IMR-90 (cell line): ENCODE measurements around the gene EIF4H. TPM values are rescaled to one million over a fixed set of nuclear protein-coding genes. Genes with fewer than 3 reads are reported as not detected.

Experiments
- ATAC-seq: fragments of 200-7000 bp; cut with Tn5 transposase; 2 replicates; pipeline ENCODE4 v1.9.1; 2020; ENCODE audit warnings: low read depth, mild to moderate bottlenecking, moderate library complexity
- BruUV-seq: library from RNA; stranded (reverse); fragments of 400-500 nt; replicated peaks from 2 replicates; lab custom pipeline; 2021; lab: Mats Ljungman, UMichigan
- CTCF ChIA-PET: fragments of 300-600 bp; formaldehyde crosslinking; extraction: SDS; loops from one replicate; lab custom pipeline; 2021; ENCODE audit warnings: antibody characterized with exemption; lab: Yijun Ruan, JAX
- POLR2A ChIA-PET: fragments of 300-600 bp; sonication (Branson Sonifier 250); formaldehyde crosslinking; loops from one replicate; lab custom pipeline; 2022; ENCODE audit warnings: antibody characterized with exemption; ENCODE audit not compliant: unreplicated experiment; lab: Charles Lee
- DNase-seq: peaks from one replicate; pipeline ENCODE4 v3.0.0; 2013
- H2AFZ ChIP-seq: replicated peaks from 2 replicates; pipeline ENCODE3; 2013; ENCODE audit warnings: low read length, mild to moderate bottlenecking; ENCODE audit not compliant: poor library complexity
- H2AK5ac ChIP-seq: 2 replicates; pipeline ENCODE4 v1.6.1; 2013; ENCODE audit warnings: low read depth, low read length, inconsistent platforms
- H2AK9ac ChIP-seq: replicated peaks from 2 replicates; pipeline ENCODE3; 2013; ENCODE audit warnings: mild to moderate bottlenecking, low read depth, low read length, moderate library complexity; ENCODE audit not compliant: poor library complexity
- H2BK120ac ChIP-seq: 2 replicates; pipeline ENCODE4 v1.6.1; 2013; ENCODE audit warnings: low read depth, low read length, inconsistent platforms
- H2BK15ac ChIP-seq: 3 replicates; pipeline ENCODE4 v1.6.1; 2013; ENCODE audit warnings: low read depth, low read length, inconsistent platforms
- H2BK20ac ChIP-seq: 2 replicates; pipeline ENCODE4 v1.6.1; 2013; ENCODE audit warnings: low read depth, mild to moderate bottlenecking, inconsistent platforms, low read length, moderate library complexity
- H2BK5ac ChIP-seq: 2 replicates; pipeline ENCODE4 v1.6.1; 2013; ENCODE audit warnings: mild to moderate bottlenecking, low read depth, low read length, inconsistent platforms; ENCODE audit not compliant: poor library complexity, severe bottlenecking
- H3K14ac ChIP-seq: replicated peaks from 2 replicates; pipeline ENCODE4 v1.6.1; 2013; ENCODE audit warnings: low read depth, low read length, inconsistent platforms
- H3K18ac ChIP-seq: 2 replicates; pipeline ENCODE4 v1.6.1; 2013; ENCODE audit warnings: low read depth, low read length, control low read depth
- H3K23ac ChIP-seq: 2 replicates; pipeline ENCODE4 v1.6.1; 2013; ENCODE audit warnings: low read depth, low read length, inconsistent platforms
- H3K27ac ChIP-seq: 2 replicates; pipeline ENCODE4 v1.5.1; 2013; ENCODE audit warnings: mild to moderate bottlenecking, control low read depth, low read length; ENCODE audit not compliant: insufficient read depth
- H3K27me3 ChIP-seq: 2 replicates; pipeline ENCODE4 v1.6.1; 2013; ENCODE audit warnings: low read length; ENCODE audit not compliant: control insufficient read depth, insufficient read depth
- H3K36me3 ChIP-seq: 2 replicates; pipeline ENCODE4 v1.6.1; 2013; ENCODE audit warnings: low read length, mixed read lengths; ENCODE audit not compliant: control insufficient read depth, insufficient read depth
- H3K4ac ChIP-seq: 2 replicates; pipeline ENCODE4 v1.6.1; 2013; ENCODE audit warnings: low read depth, low read length, inconsistent platforms
- H3K4me1 ChIP-seq: 2 replicates; pipeline ENCODE4 v1.6.1; 2013; ENCODE audit warnings: low read length, mixed read lengths; ENCODE audit not compliant: control insufficient read depth, insufficient read depth
- H3K4me2 ChIP-seq: 2 replicates; pipeline ENCODE4 v1.6.1; 2013; ENCODE audit warnings: low read depth, mild to moderate bottlenecking, control low read depth, low read length, moderate library complexity
- H3K4me3 ChIP-seq: 2 replicates; pipeline ENCODE4 v1.5.1; 2013; ENCODE audit warnings: low read depth, mild to moderate bottlenecking, control low read depth, low read length, moderate library complexity; ENCODE audit not compliant: insufficient read depth
- H3K56ac ChIP-seq: 2 replicates; pipeline ENCODE4 v1.6.1; 2013; ENCODE audit warnings: low read length, inconsistent platforms; ENCODE audit not compliant: insufficient read depth; ENCODE audit errors: extremely low read depth
- H3K79me1 ChIP-seq, 2 experiments: 2 replicates each; pipeline ENCODE4 v1.6.1; 2013; ENCODE audit warnings: low read length in 2 of 2, inconsistent platforms in 1 of 2, low read depth in 1 of 2
- H3K9ac ChIP-seq: 2 replicates; pipeline ENCODE4 v1.6.1; 2013; ENCODE audit warnings: low read depth, low read length, control low read depth
- H3K9me1 ChIP-seq: 2 replicates; pipeline ENCODE4 v1.6.1; 2013; ENCODE audit warnings: low read length, inconsistent platforms; ENCODE audit not compliant: insufficient read depth
- H3K9me3 ChIP-seq: 2 replicates; pipeline ENCODE4 v1.6.1; 2013; ENCODE audit warnings: low read length; ENCODE audit not compliant: control insufficient read depth, insufficient read depth
- H4K20me1 ChIP-seq: 2 replicates; pipeline ENCODE4 v1.6.1; 2013; ENCODE audit warnings: low read length, inconsistent platforms; ENCODE audit not compliant: insufficient read depth
- H4K5ac ChIP-seq: 2 replicates; pipeline ENCODE4 v1.6.1; 2013; ENCODE audit warnings: mild to moderate bottlenecking, low read depth, low read length, control low read depth
- H4K8ac ChIP-seq, 2 experiments: 2 replicates each; pipeline ENCODE4 v1.6.1; 2013; ENCODE audit warnings: low read depth in 2 of 2, low read length in 2 of 2, control low read depth in 1 of 2, inconsistent platforms in 1 of 2
- H4K91ac ChIP-seq: 2 replicates; pipeline ENCODE4 v1.6.1; 2013; ENCODE audit warnings: low read depth, low read length, inconsistent platforms; ENCODE audit not compliant: insufficient read depth
- BHLHE40 ChIP-seq: fragments of 150-350 bp; IDR thresholded peaks from 2 replicates; pipeline ENCODE4 v1.6.1; 2016; ENCODE audit warnings: mild to moderate bottlenecking, low read depth, low read length
- CEBPB ChIP-seq: IDR thresholded peaks from 2 replicates; pipeline ENCODE4 v1.6.1; 2012; ENCODE audit warnings: low read depth, low read length, improper control_type of control experiment
- CHD1 ChIP-seq: IDR thresholded peaks from 2 replicates; pipeline ENCODE4 v1.6.1; 2012; ENCODE audit warnings: low read depth, low read length, improper control_type of control experiment
- CTCF ChIP-seq: conservative IDR thresholded peaks from 2 replicates; pipeline ENCODE4 v1.5.1; 2012; ENCODE audit warnings: mild to moderate bottlenecking, low read depth, low read length, improper control_type of control experiment
- ELK1 ChIP-seq: fragments of 150-350 bp; IDR thresholded peaks from 2 replicates; pipeline ENCODE4 v1.6.1; 2016; ENCODE audit warnings: low read depth, mild to moderate bottlenecking, low read length, moderate library complexity, borderline replicate concordance
- FOS ChIP-seq: fragments of 150-350 bp; IDR thresholded peaks from 2 replicates; pipeline ENCODE4 v1.6.1; 2016; ENCODE audit warnings: low read depth, low read length
- MAZ ChIP-seq: IDR thresholded peaks from 2 replicates; pipeline ENCODE4 v1.6.1; 2012; ENCODE audit warnings: low read depth, mild to moderate bottlenecking, low read length, improper control_type of control experiment, moderate library complexity, borderline replicate concordance
- MXI1 ChIP-seq: IDR thresholded peaks from 2 replicates; pipeline ENCODE4 v1.6.1; 2012; ENCODE audit warnings: low read depth, mild to moderate bottlenecking, low read length, moderate library complexity, borderline replicate concordance
- NFE2L2 ChIP-seq: fragments of 150-350 bp; IDR thresholded peaks from 2 replicates; pipeline ENCODE4 v1.6.1; 2016; ENCODE audit warnings: low read depth, mild to moderate bottlenecking, low read length
- POLR2A ChIP-seq: IDR thresholded peaks from 2 replicates; pipeline ENCODE4 v1.6.1; 2012; ENCODE audit warnings: mild to moderate bottlenecking, low read depth, low read length
- RAD21 ChIP-seq: IDR thresholded peaks from 2 replicates; pipeline ENCODE4 v1.6.1; 2012; ENCODE audit warnings: low read length, improper control_type of control experiment
- RCOR1 ChIP-seq: IDR thresholded peaks from 2 replicates; pipeline ENCODE4 v1.6.1; 2012; ENCODE audit warnings: mild to moderate bottlenecking, low read length, improper control_type of control experiment; ENCODE audit not compliant: insufficient replicate concordance
- RFX5 ChIP-seq: IDR thresholded peaks from 2 replicates; pipeline ENCODE4 v1.8.0; 2012; ENCODE audit warnings: low read depth, mild to moderate bottlenecking, low read length, moderate library complexity
- SMC3 ChIP-seq: fragments of 150-350 bp; IDR thresholded peaks from 2 replicates; pipeline ENCODE4 v1.6.1; 2016; ENCODE audit warnings: low read depth, mild to moderate bottlenecking, antibody characterized with exemption, low read length, moderate library complexity
- WGBS, 2 experiments: methylation state at CpG; one replicate each; pipeline versions ENCODE4 v1.1.5 to v1.1.7; 2013; ENCODE audit warnings: missing lambda C conversion rate in 2 of 2; ENCODE audit not compliant: insufficient read length in 1 of 2; ENCODE audit errors: extremely low coverage in 2 of 2; 5-methylcytosine and 5-hydroxymethylcytosine counted together
- dilution Hi-C: fragments of 300-500 bp; cut with HindIII; formaldehyde crosslinking; loops from one replicate; pipeline ENCODE4 v1.14.3; 2018; ENCODE audit warnings: low sequenced_read_pairs; ENCODE audit not compliant: unreplicated experiment
- in situ Hi-C: fragments of 300-500 bp; cut with MboI; formaldehyde crosslinking; loops from 3 replicates; pipeline ENCODE4 v1.14.3; 2019; ENCODE audit warnings: low sequenced_read_pairs, inconsistent platforms, mixed read lengths
- intact Hi-C: fragments of 100-400 bp; cut with micrococcal nuclease; formaldehyde crosslinking; loops from 2 replicates; pipeline ENCODE4 v1.10.0; 2022
- polyA plus RNA-seq, 3 experiments: library from polyadenylated mRNA; depleted of rRNA; stranded (reverse); fragments of >200 nt; gene quantifications; 2 replicates each; pipeline ENCODE4 v1.2.3, GENCODE V29; 2012; ENCODE audit warnings: low replicate concordance in 1 of 3
- total RNA-seq: library from RNA; depleted of rRNA; stranded (reverse); fragments of >200 nt; gene quantifications from 2 replicates; pipeline ENCODE4 v1.2.3, GENCODE V29; 2012

The EIF4H gene
- total and polyA plus RNA-seq, 2 of the 4 experiments (the other 2 are of a cell fraction), result 241 to 321 TPM

DNA sequence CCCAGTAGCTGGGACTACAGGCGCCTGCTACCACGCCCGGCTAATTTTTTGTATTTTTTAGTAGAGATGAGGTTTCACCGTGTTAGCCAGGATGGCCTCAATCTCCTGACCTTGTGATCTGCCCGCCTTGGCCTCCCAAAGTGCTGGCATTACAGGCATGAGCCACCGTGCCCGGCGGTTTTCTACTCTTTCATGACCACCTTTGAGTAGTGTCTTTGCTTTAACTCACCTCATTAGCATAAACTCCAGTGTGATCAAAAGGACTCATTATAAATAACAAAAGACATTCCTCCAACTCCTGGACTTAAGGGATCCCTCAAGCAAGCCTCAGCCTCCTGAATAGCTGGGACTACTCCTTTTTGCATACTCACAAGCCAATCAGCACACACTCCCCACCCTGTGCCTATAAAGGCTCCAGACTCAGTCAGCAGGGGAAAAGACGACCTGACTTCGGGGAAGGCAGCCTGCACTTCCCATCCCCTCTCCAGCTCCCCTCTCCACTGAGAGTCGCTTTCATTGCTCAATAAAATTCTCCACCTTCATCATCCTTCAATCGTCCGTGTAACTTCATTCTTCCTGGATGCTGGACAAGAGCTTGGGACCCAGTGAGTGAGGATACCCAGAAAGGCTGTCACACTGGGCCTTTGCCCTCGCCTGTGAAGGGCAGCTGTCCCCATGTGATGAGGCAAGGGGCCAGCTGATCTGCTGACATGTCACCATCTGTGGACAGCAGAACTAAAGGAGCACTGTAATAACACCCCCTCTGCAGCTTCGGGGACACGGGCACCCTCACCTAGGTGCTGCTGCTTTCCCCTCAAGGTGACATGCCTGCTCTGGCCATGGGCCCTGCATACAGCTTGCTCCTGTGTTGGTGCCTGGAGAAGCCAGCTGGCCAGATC lies 35.0 kb upstream of the EIF4H start:
- H2BK120ac ChIP-seq, result no peak overlapping the region
- H2BK5ac ChIP-seq, result no peak overlapping the region
- POLR2A ChIA-PET, result no interaction called here
- H4K20me1 ChIP-seq, result no peaks in the 10 kb centered on the region
- no peak overlapping the region for H3K56ac ChIP-seq
- H4K91ac ChIP-seq, result no peak overlapping the region
- no peak for ATAC-seq
- no peak overlapping the region for H3K9ac ChIP-seq
- no peak overlapping the region for H2BK20ac ChIP-seq
- no peak overlapping the region for H4K5ac ChIP-seq
- peaks cover 3% of the 10 kb centered on the region; the same call in 1 of the 2 replicates for H3K4me1 ChIP-seq
- intact Hi-C loops (no loop called here), in situ Hi-C loops (no loop called here), dilution Hi-C loops (no loop called here)
- CTCF ChIA-PET, result no interaction called here
- no peak overlapping the region; the same call in 1 of the 2 replicates for H2AK5ac ChIP-seq
- H3K14ac ChIP-seq, result no peak overlapping the region
- no peak overlapping the region for H3K18ac ChIP-seq
- BruUV-seq, result no TSS peak
- TF ChIP-seq RCOR1, result no peak
- TF ChIP-seq SMC3, result no peak
- TF ChIP-seq FOS, result no peak
- TF ChIP-seq POLR2A, result no peak
- no peak for TF ChIP-seq NFE2L2
- TF ChIP-seq CEBPB, result no peak
- no peak for TF ChIP-seq RAD21
- no peak for TF ChIP-seq MAZ
- no peak for TF ChIP-seq CTCF
- no peak for TF ChIP-seq CHD1
- no peak for TF ChIP-seq MXI1
- no peak for TF ChIP-seq BHLHE40
- TF ChIP-seq RFX5, result no peak
- TF ChIP-seq ELK1, result no peak
- H4K8ac ChIP-seq, result no peak overlapping the region
- no peak overlapping the region for H3K23ac ChIP-seq
- H3K79me1 ChIP-seq, result no peaks in the 10 kb centered on the region
- no peak overlapping the region for H3K4me3 ChIP-seq
- H2AK9ac ChIP-seq, result no peak overlapping the region
- no peak overlapping the region for H2BK15ac ChIP-seq
- no peak overlapping the region for H3K4ac ChIP-seq
- no peaks in the 10 kb centered on the region for H3K36me3 ChIP-seq
- no peak for DNase-seq
- no peak overlapping the region for H2AFZ ChIP-seq
- no peaks in the 10 kb centered on the region for H3K27me3 ChIP-seq
- WGBS, 2 experiments, result 95% methylated on average over 6 of the region's 16 CpGs; no CpG with 5 or more reads in 1 of the 2 experiments
- H3K27ac ChIP-seq, result no peak overlapping the region
- no peak overlapping the region for H3K4me2 ChIP-seq
- no peaks in the 10 kb centered on the region; the same call in 1 of the 2 replicates for H3K9me3 ChIP-seq
- 0 out of 2 replicates have a peak, but pooled peaks cover 2% of the 10 kb centered on the region for H3K9me1 ChIP-seq
